Testis (tissue), 3 donors: ENCODE results near the gene MEG3. TPM values are rescaled to one million over a fixed set of nuclear protein-coding genes. Genes with fewer than 3 reads are reported as not detected.

Experiments used
- DNase-seq: peaks from one replicate; pipeline ENCODE4 v3.0.0-alpha.2; 2019
- H3K27ac ChIP-seq, 2 donors: fragments of 200-600 bp; sonication (generic); one replicate each; pipeline ENCODE4 v1.5.1; 2019
- H3K27me3 ChIP-seq: fragments of 200-600 bp; sonication (generic); one replicate; pipeline ENCODE4 v1.5.1; 2019
- H3K36me3 ChIP-seq: fragments of 200-600 bp; sonication (generic); one replicate; pipeline ENCODE4 v1.5.1; 2017; ENCODE audit warnings: low read depth; ENCODE audit errors: missing control alignments
- H3K4me1 ChIP-seq: fragments of 200-600 bp; sonication (generic); one replicate; pipeline ENCODE4 v1.5.1; 2019
- H3K4me3 ChIP-seq, 2 donors: fragments of 200-600 bp; sonication (generic); one replicate each; pipeline ENCODE4 v1.5.1; 2017 to 2019
- H3K9me3 ChIP-seq: fragments of 200-600 bp; sonication (generic); one replicate; pipeline ENCODE4 v1.5.1; 2017
- CTCF ChIP-seq, 3 experiments: fragments of 450-650 bp in 2 of 3; fragments of 200-600 bp in 1 of 3; sonication (generic) in 1 of 3; IDR thresholded peaks; one replicate each; pipeline ENCODE4 v1.5.1; 2016 to 2019; ENCODE audit warnings: antibody characterized with exemption in 3 of 3, mild to moderate bottlenecking in 2 of 3, moderate library complexity in 1 of 3
- POLR2A ChIP-seq: fragments of 450-650 bp; IDR thresholded peaks from one replicate; pipeline ENCODE4 v1.6.1; 2017; ENCODE audit warnings: antibody characterized with exemption, mild to moderate bottlenecking, moderate library complexity
- WGBS, 2 donors: methylation state at CpG; one replicate each; pipeline ENCODE4 v1.1.5; 2018; 5-methylcytosine and 5-hydroxymethylcytosine counted together
- intact Hi-C: fragments of 100-400 bp; cut with DNase I; formaldehyde crosslinking; loops from one replicate; pipeline ENCODE4 v1.15.1; 2023; ENCODE audit warnings: low total_unique reads
- polyA plus RNA-seq: library from polyadenylated mRNA; stranded (reverse); fragments of 350-450 nt; fragmentation: Illumina TruSeq; extraction: RNeasy Lipid Tissue Mini Kit (QIAGEN cat#74804); gene quantifications from one replicate; pipeline ENCODE4 v1.2.3, GENCODE V29; 2014; ENCODE audit warnings: low read depth, low replicate concordance; ENCODE audit not compliant: insufficient read depth
- total RNA-seq, 2 donors: library from RNA; depleted of rRNA; stranded (reverse); fragments of >200 nt; gene quantifications; one replicate each; pipeline ENCODE4 v1.2.3, GENCODE V29; 2016

Gene MEG3
- total and polyA plus RNA-seq, 3 donors from 2014 or later = 107 to 324 (median 228) TPM

DNA sequence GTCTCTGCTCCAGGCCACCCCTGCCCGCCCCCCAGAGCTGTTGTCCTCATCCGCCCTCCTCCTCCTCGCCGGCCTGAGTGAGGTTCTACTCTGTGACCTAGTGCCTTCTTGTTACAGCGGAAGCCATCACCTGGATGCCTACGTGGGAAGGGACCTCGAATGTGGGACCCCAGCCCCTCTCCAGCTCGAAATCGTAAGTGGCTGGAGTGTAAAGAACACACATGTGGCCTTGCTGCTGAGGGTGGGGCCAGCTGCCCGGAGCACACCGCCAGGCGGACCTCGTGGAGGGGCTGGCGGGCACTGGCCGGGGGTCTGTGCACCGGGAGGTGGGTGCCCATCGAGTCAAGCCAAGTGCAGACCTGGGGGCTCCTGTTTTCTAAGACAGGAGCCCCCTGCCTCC lies 19.4 kb downstream of the MEG3 start:
- intact Hi-C loops = no loop called here
- Histone ChIP-seq H3K9me3 (no peaks in the 10 kb centered on the region), H3K36me3 (no peaks in the 10 kb centered on the region), H3K4me3 (no peak overlapping the region), H3K27me3 (no peaks in the 10 kb centered on the region), H3K27ac (no peak overlapping the region), H3K4me1 (peaks cover 4% of the 10 kb centered on the region)
- no peak for DNase-seq
- WGBS, 2 donors = 89 to 94% methylated on average over 10 to 17 of the region's 17 CpGs
- no peak for TF ChIP-seq CTCF (IDR thresholded peaks at IDR 0.05)
- no peak for TF ChIP-seq POLR2A

- Histone ChIP-seq H3K9me3 (no peaks in the 10 kb centered on the region), H3K36me3 (no peaks in the 10 kb centered on the region), H3K27ac (no peak overlapping the region), H3K27me3 (no peaks in the 10 kb centered on the region), H3K4me1 (peaks cover 4% of the 10 kb centered on the region), H3K4me3 (no peak overlapping the region)
- DNase-seq = no peak
- WGBS, 2 donors = 94 to 97% methylated on average over 8 of the region's 8 CpGs
- intact Hi-C loops = no loop called here
- TF ChIP-seq POLR2A = no peak
Measured at GRCh38 chr14:100846309-100846859, 20.5 kb downstream of the MEG3 start.

GRCh38 chr14:100849115-100849781 lies 23.3 kb downstream of the MEG3 start:
- Histone ChIP-seq H3K27me3 (no peaks in the 10 kb centered on the region), H3K4me3 (no peak overlapping the region), H3K9me3 (no peaks in the 10 kb centered on the region), H3K36me3 (no peaks in the 10 kb centered on the region), H3K27ac (no peak overlapping the region), H3K4me1 (no peaks in the 10 kb centered on the region)
- intact Hi-C loops = no loop called here
- 56 to 60% methylated on average over 8 of the region's 8 CpGs for WGBS, 2 donors
- TF ChIP-seq CTCF (IDR thresholded peaks at IDR 0.05) (no peak), POLR2A (no peak)
- no peak for DNase-seq

DNA sequence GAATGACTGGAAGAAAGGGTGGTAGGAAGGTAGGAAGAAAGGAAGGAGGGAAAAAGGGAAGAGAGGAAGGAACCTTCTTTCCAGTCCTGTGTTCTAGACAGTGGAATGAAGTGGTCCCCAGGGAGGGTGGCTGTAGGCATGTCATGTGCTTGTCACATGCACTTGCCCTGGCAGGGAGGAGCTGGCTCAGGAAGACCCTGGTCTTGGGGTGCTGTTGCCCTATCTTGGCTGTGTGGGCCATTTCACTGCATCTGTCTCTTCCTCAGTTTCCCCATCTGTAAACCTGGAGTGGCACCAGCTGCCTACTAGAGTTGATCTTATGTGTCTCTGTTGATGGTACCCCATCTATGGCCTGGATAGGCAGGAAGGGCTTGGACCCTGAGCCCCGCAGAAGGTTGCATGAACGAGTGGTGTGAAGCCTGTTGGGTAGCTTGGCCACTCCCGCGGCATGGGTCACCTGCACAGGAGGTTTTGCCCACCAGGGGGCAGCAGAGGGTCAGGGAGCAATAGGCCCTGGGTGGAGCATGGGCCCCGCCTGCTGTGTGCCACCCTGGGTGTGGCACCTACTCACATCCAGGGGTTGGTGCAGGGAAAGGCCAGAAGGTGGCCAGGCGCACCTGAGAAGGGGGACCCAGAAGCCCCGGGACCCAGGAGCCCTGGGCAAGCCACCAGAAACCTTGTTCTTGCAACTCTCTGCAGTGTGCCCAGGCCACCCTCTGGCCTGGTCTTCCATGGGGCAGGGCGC lies 25.1 kb downstream of the MEG3 start:
- H3K4me1 ChIP-seq = no peaks in the 10 kb centered on the region
- H3K9me3 ChIP-seq = no peaks in the 10 kb centered on the region
- H3K27ac ChIP-seq = no peak overlapping the region
- TF ChIP-seq CTCF (IDR thresholded peaks at IDR 0.05) = peak; percentile 64 to 82 (median 70)
- no peak for TF ChIP-seq POLR2A
- WGBS, 2 donors = 82 to 100% methylated on average over 1 to 8 of the region's 8 CpGs
- no peak overlapping the region for H3K4me3 ChIP-seq
- no peaks in the 10 kb centered on the region for H3K27me3 ChIP-seq
- no peaks in the 10 kb centered on the region for H3K36me3 ChIP-seq
- intact Hi-C loops = no loop called here
- DNase-seq = peak; percentile 76

DNA sequence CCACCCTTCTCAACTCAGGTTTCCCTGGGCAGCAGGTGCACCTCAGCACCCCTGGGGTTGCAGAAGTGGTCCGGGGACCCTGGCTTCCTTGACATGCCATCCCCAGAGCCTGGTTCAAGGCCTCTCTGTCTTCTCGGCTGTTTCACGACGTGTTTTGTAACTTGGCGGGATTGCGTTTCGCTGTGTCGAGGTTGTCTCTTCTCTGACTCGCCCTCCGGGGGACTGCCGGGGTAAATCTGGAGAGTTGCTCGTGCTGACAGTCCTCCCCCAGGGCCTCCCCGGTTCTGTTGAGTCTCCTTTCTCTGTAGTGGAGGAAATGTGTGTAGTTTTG lies 25.6 kb downstream of the MEG3 start:
- DNase-seq = no peak
- 72 to 86% methylated on average over 13 of the region's 13 CpGs for WGBS, 2 donors
- Histone ChIP-seq H3K4me3 (no peak overlapping the region), H3K9me3 (no peaks in the 10 kb centered on the region), H3K4me1 (no peaks in the 10 kb centered on the region), H3K27ac (no peak overlapping the region), H3K27me3 (no peaks in the 10 kb centered on the region), H3K36me3 (no peaks in the 10 kb centered on the region)
- TF ChIP-seq POLR2A = no peak
- no peak for TF ChIP-seq CTCF (IDR thresholded peaks at IDR 0.05)
- intact Hi-C loops = no loop called here
